ENCODE data around the gene GRK3.

The GRK3 gene

GRCh38 chr22:25693268-25693565 lies 128.7 kb downstream of the GRK3 start:
- TF ChIP-seq, protein P1, sequence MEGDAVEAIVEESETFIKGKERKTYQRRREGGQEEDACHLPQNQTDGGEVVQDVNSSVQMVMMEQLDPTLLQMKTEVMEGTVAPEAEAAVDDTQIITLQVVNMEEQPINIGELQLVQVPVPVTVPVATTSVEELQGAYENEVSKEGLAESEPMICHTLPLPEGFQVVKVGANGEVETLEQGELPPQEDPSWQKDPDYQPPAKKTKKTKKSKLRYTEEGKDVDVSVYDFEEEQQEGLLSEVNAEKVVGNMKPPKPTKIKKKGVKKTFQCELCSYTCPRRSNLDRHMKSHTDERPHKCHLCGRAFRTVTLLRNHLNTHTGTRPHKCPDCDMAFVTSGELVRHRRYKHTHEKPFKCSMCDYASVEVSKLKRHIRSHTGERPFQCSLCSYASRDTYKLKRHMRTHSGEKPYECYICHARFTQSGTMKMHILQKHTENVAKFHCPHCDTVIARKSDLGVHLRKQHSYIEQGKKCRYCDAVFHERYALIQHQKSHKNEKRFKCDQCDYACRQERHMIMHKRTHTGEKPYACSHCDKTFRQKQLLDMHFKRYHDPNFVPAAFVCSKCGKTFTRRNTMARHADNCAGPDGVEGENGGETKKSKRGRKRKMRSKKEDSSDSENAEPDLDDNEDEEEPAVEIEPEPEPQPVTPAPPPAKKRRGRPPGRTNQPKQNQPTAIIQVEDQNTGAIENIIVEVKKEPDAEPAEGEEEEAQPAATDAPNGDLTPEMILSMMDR (IDR thresholded peaks at IDR 0.05; ENCODE audit: borderline replicate concordance, insufficient read depth, low read depth, low read length) = no peak
- no peak overlapping the region for H3K4me3 ChIP-seq (ENCODE audit: low read depth, low read length)

DNA sequence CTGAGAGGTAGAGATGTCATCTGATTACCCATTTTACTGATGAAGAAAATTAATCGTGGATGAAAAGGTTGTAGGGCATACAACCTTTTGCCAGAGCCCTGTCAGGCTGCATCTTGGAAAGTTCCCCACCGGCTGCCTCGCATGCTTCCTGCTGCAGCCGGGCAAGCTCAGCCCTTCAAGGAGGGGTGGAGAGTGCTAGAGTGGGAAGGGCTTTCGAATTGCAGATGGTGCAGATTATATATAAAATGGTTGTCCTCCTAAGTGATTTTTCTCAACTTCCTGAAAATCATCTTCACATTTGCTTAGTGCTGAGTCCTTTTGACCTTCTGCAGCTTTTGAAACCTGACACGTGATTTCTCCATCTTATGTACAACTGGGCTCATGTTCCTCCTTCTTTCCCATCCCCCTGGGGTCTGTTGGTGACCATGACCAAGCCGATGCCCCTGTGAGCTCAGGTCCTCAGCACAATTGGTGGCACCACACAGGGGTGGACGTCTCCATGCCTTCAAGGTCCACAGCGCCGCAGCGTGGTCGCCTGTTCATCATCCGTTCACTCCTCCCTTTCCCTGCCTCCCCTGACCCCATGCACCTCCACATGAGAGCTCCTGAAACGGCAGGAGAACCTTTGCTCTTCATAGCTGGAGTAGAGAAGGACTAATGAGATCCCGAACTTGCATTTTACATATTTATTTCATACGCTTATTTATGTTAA lies 129.9 kb downstream of the GRK3 start:
- TF ChIP-seq, protein P1 (IDR thresholded peaks at IDR 0.05; ENCODE audit: borderline replicate concordance, insufficient read depth, low read depth, low read length) = no peak
- H3K4me3 ChIP-seq (ENCODE audit: low read depth, low read length) = no peak overlapping the region

GRCh38 chr22:25695146-25695545 lies 130.7 kb downstream of the GRK3 start:
- TF ChIP-seq, protein P1 (IDR thresholded peaks at IDR 0.05; ENCODE audit: borderline replicate concordance, insufficient read depth, low read depth, low read length) = no peak
- no peak overlapping the region for H3K4me3 ChIP-seq (ENCODE audit: low read depth, low read length)

- TF ChIP-seq, protein P1 (IDR thresholded peaks at IDR 0.05; ENCODE audit: borderline replicate concordance, insufficient read depth, low read depth, low read length) = no peak
Observed at GRCh38 chr22:25696763-25697162, 132.3 kb downstream of the GRK3 start.

DNA sequence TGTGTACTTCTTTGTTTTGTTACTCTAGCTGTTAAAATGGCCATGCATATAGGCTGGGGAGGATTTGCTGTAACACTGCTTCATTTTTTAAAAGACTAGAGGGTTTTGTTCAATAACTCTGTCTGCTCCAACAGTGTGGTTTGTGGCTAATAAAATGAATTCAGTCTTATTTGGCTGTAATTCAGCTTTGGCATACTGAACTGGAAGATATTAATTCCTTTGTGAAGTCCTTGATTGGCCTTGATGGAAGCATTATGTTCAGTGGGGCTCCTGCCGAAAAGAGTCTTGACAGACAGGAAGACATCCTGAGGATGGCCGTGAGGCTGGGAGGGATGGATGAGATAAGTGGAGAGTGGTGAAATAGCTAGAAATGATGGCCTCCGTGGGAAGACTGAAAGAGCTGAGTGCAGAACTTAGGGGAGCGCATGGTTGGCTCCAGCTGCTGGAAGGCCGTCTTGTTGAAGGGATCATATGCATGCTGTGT lies 132.7 kb downstream of the GRK3 start:
- TF ChIP-seq, protein P1 (IDR thresholded peaks at IDR 0.05; ENCODE audit: borderline replicate concordance, insufficient read depth, low read depth, low read length) = no peak

More at GRCh38 chr22:25696763-25697162, 132.3 kb downstream of the GRK3 start:
- H3K4me3 ChIP-seq (ENCODE audit: low read depth, low read length) = no peak overlapping the region

GRCh38 chr22:25697978-25698377 lies 133.5 kb downstream of the GRK3 start:
- no peak overlapping the region for H3K4me3 ChIP-seq (ENCODE audit: low read depth, low read length)
- TF ChIP-seq, protein P1 (IDR thresholded peaks at IDR 0.05; ENCODE audit: borderline replicate concordance, insufficient read depth, low read depth, low read length) = no peak

More for the DNA sequence above, 132.7 kb downstream of the GRK3 start:
- no peak overlapping the region for H3K4me3 ChIP-seq (ENCODE audit: low read depth, low read length)

DNA sequence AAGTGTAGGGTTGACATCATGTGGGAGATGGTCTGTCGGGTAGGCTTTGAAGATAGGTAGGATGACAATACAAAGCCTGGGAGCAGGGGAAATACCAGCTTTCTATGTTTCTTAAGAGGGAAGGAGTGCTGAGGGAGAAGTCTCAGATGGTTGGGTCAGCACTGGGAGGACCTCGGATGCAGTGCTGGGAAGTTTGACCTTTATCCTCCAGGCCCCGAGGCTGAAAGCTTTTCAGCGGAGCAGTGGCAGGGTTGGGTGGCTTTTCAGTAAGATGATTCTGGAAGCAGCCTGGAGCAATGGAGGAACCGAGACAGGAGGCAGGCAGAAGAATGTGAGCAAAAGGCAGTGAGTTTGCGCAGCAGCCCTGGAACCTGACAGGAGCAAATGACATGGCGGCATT lies 134.0 kb downstream of the GRK3 start:
- TF ChIP-seq, protein P1 (IDR thresholded peaks at IDR 0.05; ENCODE audit: borderline replicate concordance, insufficient read depth, low read depth, low read length) = no peak

More for the DNA sequence above, 134.0 kb downstream of the GRK3 start:
- no peak overlapping the region for H3K4me3 ChIP-seq (ENCODE audit: low read depth, low read length)

Measured in GM12875 (cell line).